HCT116 (cell line): ENCODE data around the gene SAMSN1. TPM values are rescaled to one million over a fixed set of nuclear protein-coding genes. Genes with fewer than 3 reads are reported as not detected.

Experiments used
- ATAC-seq: fragments of 200-7000 bp; cut with Tn5 transposase; 2 replicates; pipeline ENCODE4 v1.9.1; 2020; ENCODE audit warnings: mild to moderate bottlenecking, moderate library complexity
- BruUV-seq: library from RNA; stranded (reverse); fragments of 400-500 nt; replicated peaks from 2 replicates; lab custom pipeline; 2021; lab: Mats Ljungman, UMichigan
- CTCF ChIA-PET: fragments of 300-600 bp; sonication (Branson Sonifier 250); formaldehyde crosslinking; loops from one replicate; lab custom pipeline; 2021; ENCODE audit warnings: antibody characterized with exemption; lab: Charles Lee
- POLR2A ChIA-PET: fragments of 300-600, 350-600 bp; sonication (Branson Sonifier 250); formaldehyde crosslinking; loops from one replicate; lab custom pipeline; 2021; ENCODE audit warnings: antibody characterized with exemption; lab: Charles Lee
- RAD21 ChIA-PET, 2 experiments: fragments of 300-600 bp; sonication (Branson Sonifier 250); formaldehyde crosslinking; loops; one replicate each; lab custom pipeline; 2023; ENCODE audit warnings: low total read pairs in 2 of 2; ENCODE audit not compliant: uncharacterized antibody in 2 of 2, unreplicated experiment in 2 of 2, low non-redundant PET in 1 of 2; lab: Charles Lee
- DNase-seq: peaks from one replicate; pipeline ENCODE4 v3.0.0-alpha.2; 2010; ENCODE audit warnings: low read depth, low spot score
- H2AFZ ChIP-seq: fragments of 200-600 bp; shearing (Covaris generic), sonication (generic); 2 replicates; pipeline ENCODE4 v1.6.1; 2017; ENCODE audit warnings: low read depth, mixed run types, mixed read lengths, antibody characterized with exemption, low read length; ENCODE audit not compliant: poor library complexity, severe bottlenecking
- H3K27ac ChIP-seq: 2 replicates; pipeline ENCODE4 v1.5.1; 2012; ENCODE audit warnings: low read depth, low read length
- H3K27me3 ChIP-seq: fragments of 200-600 bp; sonication (generic); 2 replicates; pipeline ENCODE4 v1.6.1; 2016; ENCODE audit warnings: mixed run types, low read length, mixed read lengths; ENCODE audit not compliant: insufficient read depth
- H3K36me3 ChIP-seq, 2 experiments: fragments of 200-500 bp in 1 of 2; fragments of 200-600 bp in 1 of 2; sonication (Bioruptor generic) in 1 of 2; sonication (generic) in 1 of 2; 2 replicates each; pipeline versions ENCODE4 v1.5.1 to v1.6.1; 2014 to 2016; ENCODE audit warnings: low read length in 2 of 2, inconsistent platforms in 1 of 2, mixed read lengths in 1 of 2, mixed run types in 1 of 2; ENCODE audit not compliant: insufficient read depth in 2 of 2, control insufficient read depth in 1 of 2
- H3K4me1 ChIP-seq, 2 experiments: fragments of 200-600 bp in 1 of 2; sonication (generic) in 1 of 2; 2 replicates each; pipeline versions ENCODE4 v1.5.1 to v1.6.1; 2012 to 2017; ENCODE audit warnings: low read length in 2 of 2, inconsistent platforms in 1 of 2, mild to moderate bottlenecking in 1 of 2, mixed read lengths in 1 of 2, mixed run types in 1 of 2, moderate library complexity in 1 of 2; ENCODE audit not compliant: insufficient read depth in 2 of 2, control insufficient read depth in 1 of 2
- H3K4me2 ChIP-seq: fragments of 200-600 bp; sonication (generic); 2 replicates; pipeline ENCODE4 v1.6.1; 2017; ENCODE audit warnings: mixed run types, low read length, mixed read lengths
- H3K4me3 ChIP-seq, 2 experiments: fragments of 200-600 bp in 1 of 2; sonication (generic) in 1 of 2; replicated peaks in 1 of 2; 2 replicates each; pipeline ENCODE4 v1.5.1; 2011 to 2016; ENCODE audit warnings: low read length in 2 of 2, control low read depth in 1 of 2, low read depth in 1 of 2, mild to moderate bottlenecking in 1 of 2, mixed read lengths in 1 of 2, mixed run types in 1 of 2
- H3K79me2 ChIP-seq: fragments of 200-600 bp; sonication (generic); 2 replicates; pipeline ENCODE4 v1.6.1; 2017; ENCODE audit warnings: mild to moderate bottlenecking, mixed run types, low read length, moderate library complexity, mixed read lengths; ENCODE audit not compliant: insufficient read depth
- H3K9ac ChIP-seq: fragments of 200-600 bp; sonication (generic); 2 replicates; pipeline ENCODE4 v1.6.1; 2016; ENCODE audit warnings: low read length, mixed read lengths
- H3K9me2 ChIP-seq: fragments of 200-600 bp; sonication (generic), shearing (Covaris generic); 2 replicates; pipeline ENCODE4 v1.6.1; 2017; ENCODE audit warnings: mixed run types, mild to moderate bottlenecking, moderate library complexity; ENCODE audit not compliant: insufficient read depth
- H3K9me3 ChIP-seq, 2 experiments: fragments of 200-500 bp in 1 of 2; fragments of 200-600 bp in 1 of 2; sonication (Bioruptor generic) in 1 of 2; sonication (generic) in 1 of 2; 2 replicates each; pipeline ENCODE4 v1.6.1; 2014 to 2017; ENCODE audit warnings: low read length in 2 of 2, mixed read lengths in 2 of 2, inconsistent platforms in 1 of 2, low read depth in 1 of 2, mild to moderate bottlenecking in 1 of 2, mixed run types in 1 of 2, moderate library complexity in 1 of 2; ENCODE audit not compliant: control insufficient read depth in 1 of 2, insufficient read depth in 1 of 2
- H4K20me1 ChIP-seq: fragments of 200-600 bp; sonication (generic), shearing (Covaris generic); 2 replicates; pipeline ENCODE4 v1.6.1; 2017; ENCODE audit warnings: mixed run types, mild to moderate bottlenecking, moderate library complexity; ENCODE audit not compliant: insufficient read depth
- ATF3 ChIP-seq: IDR thresholded peaks from 2 replicates; pipeline ENCODE4 v1.6.1; 2012
- CBX3 ChIP-seq: IDR thresholded peaks from 2 replicates; pipeline ENCODE4 v1.6.1; 2012; ENCODE audit warnings: low read depth
- CEBPB ChIP-seq: IDR thresholded peaks from 2 replicates; pipeline ENCODE4 v1.6.1; 2012; ENCODE audit warnings: low read depth
- ELF1 ChIP-seq: IDR thresholded peaks from 2 replicates; pipeline ENCODE4 v1.6.1; 2012; ENCODE audit warnings: low read depth, borderline replicate concordance
- FOSL1 ChIP-seq: IDR thresholded peaks from 2 replicates; pipeline ENCODE4 v1.6.1; 2012; ENCODE audit warnings: low read depth
- RAD21 ChIP-seq: IDR thresholded peaks from 2 replicates; pipeline ENCODE4 v1.6.1; 2012; ENCODE audit warnings: low read depth, mild to moderate bottlenecking
- SIN3A ChIP-seq: IDR thresholded peaks from 2 replicates; pipeline ENCODE4 v1.6.1; 2012; ENCODE audit warnings: low read depth
- SP1 ChIP-seq: IDR thresholded peaks from 2 replicates; pipeline ENCODE4 v1.6.1; 2012; ENCODE audit warnings: low read depth
- SRF ChIP-seq: IDR thresholded peaks from 2 replicates; pipeline ENCODE4 v1.6.1; 2012; ENCODE audit warnings: low read depth
- TCF7L2 ChIP-seq: IDR thresholded peaks from 2 replicates; pipeline ENCODE4 v1.7.0; 2011; ENCODE audit warnings: borderline replicate concordance, inconsistent platforms; ENCODE audit not compliant: insufficient read depth, insufficient read length; ENCODE audit errors: extremely low read depth
- ZBTB33 ChIP-seq: IDR thresholded peaks from 2 replicates; pipeline ENCODE4 v1.6.1; 2011; ENCODE audit warnings: mild to moderate bottlenecking, low read length, moderate library complexity; ENCODE audit not compliant: insufficient replicate concordance; ENCODE audit errors: extremely low read depth
- ZFX ChIP-seq: fragments of 450-650 bp; IDR thresholded peaks from 2 replicates; pipeline ENCODE4 v1.6.1; 2017
- intact Hi-C: fragments of 100-400 bp; cut with micrococcal nuclease; formaldehyde crosslinking; loops from 2 replicates; pipeline ENCODE4 v1.10.0; 2022
- total RNA-seq: library from RNA; stranded (reverse); gene quantifications from one replicate; pipeline ENCODE4 v1.2.1, GENCODE V29; 2021; ENCODE audit not compliant: unreplicated experiment

SAMSN1 gene
- total RNA-seq, 1 experiment from 2014 or later, result 0.57 TPM

- Histone ChIP-seq H3K9me2 (no peaks in the 10 kb centered on the region), H2AFZ (no peak overlapping the region), H3K4me3 (no peak overlapping the region), H4K20me1 (no peaks in the 10 kb centered on the region), H3K27ac (no peak overlapping the region), H3K9ac (no peak overlapping the region), H3K27me3 (no peaks in the 10 kb centered on the region), H3K36me3 (no peaks in the 10 kb centered on the region), H3K4me1 (peaks cover 0 to 6% of the 10 kb centered on the region in 2 experiments; a peak in 1 of 4 replicates), H3K79me2 (no peaks in the 10 kb centered on the region), H3K9me3 (no peaks in the 10 kb centered on the region; a peak in 1 of 4 replicates), H3K4me2 (no peak overlapping the region)
- POLR2A ChIA-PET, result no interaction called here
- intact Hi-C loops, result no loop called here
- TF ChIP-seq SP1 (no peak), FOSL1 (no peak), TCF7L2 (no peak), RAD21 (no peak), ATF3 (no peak), ZBTB33 (no peak), ZFX (no peak), SIN3A (no peak), CEBPB (no peak), SRF (no peak), ELF1 (no peak), CBX3 (no peak)
- BruUV-seq, result no TSS peak
- CTCF ChIA-PET, result no interaction called here
- DNase-seq (no peak), ATAC-seq (no peak)
- RAD21 ChIA-PET, result no interaction called here
Observed at GRCh38 chr21:14551741-14552140, 5.6 kb upstream of the SAMSN1 start.
